Erythroblast (primary cell): ENCODE measurements around the gene PADI3.

Source experiments
- DNase-seq, 2 experiments: peaks; one replicate each; lab custom pipeline; 2025; lab: John Stamatoyannopoulos, UW
- GATA1 ChIP-seq: IDR thresholded peaks from 2 replicates; pipeline ENCODE4 v1.6.1; 2011; ENCODE audit warnings: low read depth, mild to moderate bottlenecking, control low read depth, low read length, moderate library complexity
- POLR2A ChIP-seq: IDR thresholded peaks from 2 replicates; pipeline ENCODE4 v1.6.1; 2011; ENCODE audit warnings: mild to moderate bottlenecking, low read length

Gene PADI3

GRCh38 chr1:17277511-17278159, 28.7 kb downstream of the PADI3 start:
- TF ChIP-seq GATA1 = no peak
- TF ChIP-seq POLR2A = no peak
- DNase-seq = no peak

- no peak for TF ChIP-seq POLR2A
- no peak for TF ChIP-seq GATA1
- no peak for DNase-seq
These were observed 30.3 kb downstream of the PADI3 start for GRCh38 chr1:17278996-17279830.

- TF ChIP-seq POLR2A (no peak), GATA1 (no peak)
These were observed 31.5 kb downstream of the PADI3 start for GRCh38 chr1:17280436-17280835.

GRCh38 chr1:17280894-17281293, 32.0 kb downstream of the PADI3 start:
- TF ChIP-seq GATA1 (no peak), POLR2A (no peak)
- DNase-seq = no peak

More at GRCh38 chr1:17280436-17280835, 31.5 kb downstream of the PADI3 start:
- DNase-seq = no peak

- no peak for DNase-seq
- TF ChIP-seq GATA1 (no peak), POLR2A (no peak)
These were observed 32.9 kb downstream of the PADI3 start for GRCh38 chr1:17281775-17282181.

- no peak for DNase-seq
- TF ChIP-seq GATA1 (no peak), POLR2A (no peak)
These were observed 33.9 kb downstream of the PADI3 start for GRCh38 chr1:17282836-17283235.

GRCh38 chr1:17286646-17287045, 37.7 kb downstream of the PADI3 start:
- no peak for TF ChIP-seq POLR2A
- no peak for TF ChIP-seq GATA1
- DNase-seq = no peak

- no peak for DNase-seq
- TF ChIP-seq GATA1 = no peak
- no peak for TF ChIP-seq POLR2A
These were observed 38.4 kb downstream of the PADI3 start for GRCh38 chr1:17287130-17287776.

GRCh38 chr1:17289721-17290120, 40.8 kb downstream of the PADI3 start:
- no peak for DNase-seq
- no peak for TF ChIP-seq GATA1
- TF ChIP-seq POLR2A = no peak

- TF ChIP-seq GATA1 = no peak
- no peak for TF ChIP-seq POLR2A
- no peak for DNase-seq
These were observed 41.7 kb downstream of the PADI3 start for GRCh38 chr1:17290553-17290952.

- TF ChIP-seq POLR2A = no peak
- TF ChIP-seq GATA1 = no peak
- DNase-seq = no peak
These were observed 43.6 kb downstream of the PADI3 start for GRCh38 chr1:17292299-17293160.

GRCh38 chr1:17293681-17294425, 45.0 kb downstream of the PADI3 start:
- no peak for DNase-seq
- TF ChIP-seq POLR2A (no peak), GATA1 (no peak)
